Islet precursor cell (in vitro differentiated cells): ENCODE data around the gene PRR36.

Experiments
- DNase-seq: peaks from one replicate; pipeline ENCODE4 v3.0.0-alpha.2; 2018

PRR36 gene

DNA sequence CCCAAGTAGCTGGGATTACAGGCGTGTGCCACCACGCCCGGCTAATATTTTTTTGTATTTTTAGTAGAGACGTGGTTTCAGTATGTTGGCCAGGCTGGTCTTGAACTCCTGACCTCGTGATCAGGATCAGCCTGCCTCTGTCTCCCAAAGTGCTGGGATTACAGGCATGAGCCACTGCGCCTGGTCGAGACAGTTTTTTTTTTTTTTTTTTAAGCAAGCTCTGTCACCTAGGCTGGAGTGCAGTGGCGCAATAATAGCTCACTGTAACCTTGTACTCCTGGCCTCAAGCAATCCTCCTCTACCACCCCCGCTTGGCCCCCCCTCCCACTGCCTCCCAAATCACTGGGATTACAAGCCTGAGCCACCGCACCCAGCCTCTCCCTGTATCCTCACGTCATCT is 23.1 kb upstream of the PRR36 start:
- no peak for DNase-seq

DNA sequence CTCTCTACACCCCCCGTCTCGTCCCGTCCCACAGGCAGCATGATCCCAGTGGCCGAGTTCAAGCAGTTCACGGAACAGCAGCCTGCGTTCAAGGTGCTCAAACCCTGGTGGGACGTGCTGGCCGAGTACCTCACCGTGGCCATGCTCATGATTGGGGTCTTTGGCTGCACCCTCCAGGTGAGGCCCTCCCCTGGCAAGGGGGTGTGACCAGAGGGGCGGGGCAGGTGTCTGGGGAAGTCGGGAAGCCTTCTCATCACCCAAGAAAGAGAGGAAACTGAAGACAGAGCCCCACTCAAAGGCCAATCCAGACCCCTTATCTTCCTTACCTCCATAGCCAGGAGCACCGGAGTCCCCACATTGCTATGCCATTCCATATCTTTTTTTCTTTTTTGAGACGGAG is 21.4 kb upstream of the PRR36 start:
- DNase-seq = no peak

DNA sequence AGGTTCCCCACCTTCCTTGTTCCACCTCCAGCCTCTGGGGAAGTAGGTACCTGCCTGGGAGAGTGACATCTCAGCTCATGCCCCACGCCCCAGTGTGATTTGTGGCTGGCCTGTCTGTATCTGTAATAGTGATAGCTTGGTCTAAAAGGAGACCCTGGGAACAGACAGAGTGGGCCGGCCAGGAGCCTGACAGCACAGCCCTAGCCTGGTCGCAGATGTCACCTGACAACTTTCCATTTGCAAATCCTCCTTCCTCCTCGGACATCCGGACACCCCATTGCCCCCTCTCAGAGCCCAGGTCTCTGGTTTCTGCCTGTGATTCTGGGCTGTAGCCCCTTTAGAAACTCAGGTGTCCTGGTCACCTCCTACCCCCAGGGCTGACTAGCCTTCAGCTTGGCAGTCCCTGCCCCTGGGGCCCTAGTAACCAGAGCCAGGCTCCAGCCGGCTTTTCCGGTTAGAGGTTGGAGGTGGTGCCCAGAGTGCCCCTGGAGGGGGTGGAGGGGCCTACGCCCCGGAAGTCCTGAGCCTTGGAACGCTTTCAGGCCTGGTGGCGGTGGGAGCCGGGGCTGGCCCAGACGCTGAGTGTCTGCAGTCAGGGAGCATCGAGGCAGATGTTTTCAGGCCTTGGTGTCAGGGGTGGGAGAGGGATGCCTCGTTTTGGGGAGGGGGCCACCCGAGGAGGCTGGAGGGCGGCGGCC is 20.6 kb upstream of the PRR36 start:
- peak; percentile 64 for DNase-seq

DNA sequence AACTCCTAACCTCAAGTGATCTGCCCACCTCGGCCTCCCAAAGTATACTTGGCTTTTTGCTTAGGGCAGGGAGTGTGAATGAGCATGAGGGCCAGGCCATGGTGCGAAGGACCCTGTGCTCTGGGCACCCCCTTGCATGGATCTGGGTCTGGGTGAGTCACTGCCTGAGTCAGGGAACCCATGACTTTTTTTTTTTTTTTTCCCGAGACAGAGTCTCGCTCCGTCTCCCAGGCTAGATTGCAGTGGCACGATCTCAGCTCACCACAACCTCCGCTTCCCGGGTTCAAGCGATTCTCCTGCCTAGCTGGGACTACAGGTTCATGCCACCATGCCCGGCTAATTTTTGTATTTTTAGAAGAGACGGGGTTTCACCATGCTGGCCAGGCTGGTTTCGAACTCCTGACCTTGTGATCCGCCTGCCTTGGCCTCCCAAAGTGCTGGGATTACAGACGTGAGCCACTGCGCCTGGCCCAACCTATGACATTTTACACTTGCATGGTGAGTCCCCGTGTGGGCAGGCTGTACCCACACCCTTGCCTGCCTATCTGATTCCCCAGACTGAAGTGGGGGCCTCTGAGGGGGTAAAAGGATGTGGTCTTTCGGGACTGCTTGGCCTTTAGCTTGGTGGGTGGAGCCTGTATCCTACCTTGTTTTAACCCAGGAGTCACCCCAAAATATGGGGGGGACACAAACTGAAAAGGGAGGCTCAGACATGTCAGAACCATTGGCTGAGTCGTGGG is 19.3 kb upstream of the PRR36 start:
- DNase-seq = peak; percentile 66

DNA sequence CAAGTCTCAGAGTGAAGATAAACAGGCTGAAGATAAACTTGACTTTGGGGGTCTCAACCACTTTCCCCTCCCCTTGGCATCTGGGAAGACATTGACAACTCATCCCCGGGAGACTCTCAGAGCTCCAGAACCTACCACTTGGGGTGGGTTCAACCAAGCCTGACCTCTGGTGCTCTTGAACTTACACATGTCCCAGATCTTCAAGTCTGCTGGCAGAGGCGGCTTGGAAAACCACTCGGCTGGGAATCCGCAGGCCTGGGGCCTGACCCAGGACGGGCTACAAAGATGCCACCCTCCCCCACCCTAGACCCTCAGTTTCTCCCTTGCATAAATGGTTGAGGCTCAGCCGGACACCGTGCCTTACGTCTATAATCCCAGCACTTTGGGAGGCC is 14.6 kb upstream of the PRR36 start:
- DNase-seq = peak; percentile 51

DNA sequence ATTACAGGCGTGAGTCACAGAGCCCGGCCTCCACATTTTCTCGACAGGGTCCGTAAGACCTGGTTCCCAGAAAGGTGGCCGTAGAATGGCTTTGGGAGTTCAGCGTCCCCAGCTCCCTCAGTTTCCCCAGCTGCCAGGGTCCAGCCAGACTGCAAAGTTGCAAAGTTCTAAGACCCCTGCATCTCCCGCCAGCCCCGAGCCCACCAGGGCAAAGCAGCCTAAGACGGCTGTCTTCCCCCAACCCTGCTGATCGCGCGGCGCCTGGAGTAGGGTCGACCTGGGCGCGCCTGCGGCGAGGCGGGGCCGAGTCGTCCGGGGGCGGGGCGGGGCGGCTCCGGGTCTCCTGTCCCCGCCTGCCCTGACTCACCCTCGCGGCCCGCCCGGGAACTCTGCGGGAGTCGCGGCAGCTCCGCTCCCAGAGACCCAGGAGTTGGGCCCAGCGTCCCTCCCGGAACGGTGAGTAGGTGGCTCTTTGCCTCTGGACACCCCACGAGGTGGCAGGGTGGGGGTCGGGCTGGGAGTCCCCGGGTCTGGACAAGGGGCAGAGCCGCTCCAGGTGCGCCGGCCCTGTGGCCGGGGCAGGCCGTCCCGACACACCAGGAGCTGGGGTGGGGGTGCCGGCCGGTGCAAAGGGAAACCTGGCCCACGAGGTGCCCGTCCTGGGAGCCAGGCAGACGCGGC is 14.1 kb upstream of the PRR36 start, which contains the start of gene LRRC8E:
TSS of gene LRRC8E (plus strand) at position 366 of the 681 bp plus-strand sequence. CDS start 7,094 bp downstream, outside the sequence.
- peak; percentile 94 for DNase-seq

DNA sequence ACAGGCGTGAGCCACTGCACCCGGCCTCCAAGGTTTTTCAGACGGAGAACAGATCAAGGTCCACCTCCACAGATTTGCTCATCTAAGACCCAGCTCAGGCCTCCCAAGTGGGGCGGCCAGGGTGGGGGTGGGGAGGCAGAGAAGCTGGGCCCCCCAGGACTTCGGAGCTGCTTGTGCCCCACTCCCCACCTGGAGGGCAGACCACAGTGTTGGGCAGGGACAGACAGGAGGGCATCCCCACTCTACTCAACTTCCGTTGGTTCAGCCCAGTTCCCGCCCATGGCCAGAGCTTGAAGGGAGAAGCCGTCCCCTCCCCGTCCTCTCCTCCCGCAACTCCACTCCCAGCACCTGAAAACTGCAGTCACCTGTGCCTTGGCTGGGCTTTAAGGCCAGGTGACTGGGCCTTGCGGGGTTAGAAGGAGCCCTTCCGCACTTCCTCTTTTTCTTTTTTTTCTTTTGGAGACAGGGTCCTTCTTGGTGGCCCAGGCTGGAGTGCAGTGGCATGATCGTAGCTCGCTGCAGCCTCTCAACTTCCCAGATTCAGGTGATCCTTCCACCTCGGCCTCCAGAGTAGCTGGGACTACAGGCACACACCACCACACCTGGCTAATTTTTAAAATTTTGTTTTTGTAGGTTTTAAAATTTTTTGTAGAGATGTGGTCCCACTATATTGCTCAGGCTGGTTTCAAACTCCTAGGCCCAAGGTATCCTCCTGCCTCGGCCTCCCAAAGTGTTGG is 13.4 kb upstream of the PRR36 start:
- no peak for DNase-seq

DNA sequence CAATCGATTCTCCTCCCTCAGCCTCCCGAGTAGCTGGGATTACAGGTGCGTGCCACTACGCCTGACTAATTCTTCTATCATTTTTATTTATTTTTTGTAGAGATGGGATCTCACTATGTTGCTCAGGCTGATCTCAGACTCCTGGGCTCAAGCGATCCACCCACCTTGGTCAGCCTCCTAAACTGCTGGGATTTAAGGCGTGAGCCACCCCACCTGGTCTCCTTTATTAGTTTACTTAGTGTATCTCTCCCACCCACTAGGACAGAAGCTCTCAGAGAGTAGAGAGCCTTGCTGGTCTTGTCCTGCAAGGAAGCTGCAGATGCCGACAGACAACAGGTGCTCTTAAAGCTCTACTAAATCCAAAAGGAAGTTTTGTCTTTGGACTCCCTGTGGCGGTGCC is 11.6 kb upstream of the PRR36 start:
- no peak for DNase-seq

DNA sequence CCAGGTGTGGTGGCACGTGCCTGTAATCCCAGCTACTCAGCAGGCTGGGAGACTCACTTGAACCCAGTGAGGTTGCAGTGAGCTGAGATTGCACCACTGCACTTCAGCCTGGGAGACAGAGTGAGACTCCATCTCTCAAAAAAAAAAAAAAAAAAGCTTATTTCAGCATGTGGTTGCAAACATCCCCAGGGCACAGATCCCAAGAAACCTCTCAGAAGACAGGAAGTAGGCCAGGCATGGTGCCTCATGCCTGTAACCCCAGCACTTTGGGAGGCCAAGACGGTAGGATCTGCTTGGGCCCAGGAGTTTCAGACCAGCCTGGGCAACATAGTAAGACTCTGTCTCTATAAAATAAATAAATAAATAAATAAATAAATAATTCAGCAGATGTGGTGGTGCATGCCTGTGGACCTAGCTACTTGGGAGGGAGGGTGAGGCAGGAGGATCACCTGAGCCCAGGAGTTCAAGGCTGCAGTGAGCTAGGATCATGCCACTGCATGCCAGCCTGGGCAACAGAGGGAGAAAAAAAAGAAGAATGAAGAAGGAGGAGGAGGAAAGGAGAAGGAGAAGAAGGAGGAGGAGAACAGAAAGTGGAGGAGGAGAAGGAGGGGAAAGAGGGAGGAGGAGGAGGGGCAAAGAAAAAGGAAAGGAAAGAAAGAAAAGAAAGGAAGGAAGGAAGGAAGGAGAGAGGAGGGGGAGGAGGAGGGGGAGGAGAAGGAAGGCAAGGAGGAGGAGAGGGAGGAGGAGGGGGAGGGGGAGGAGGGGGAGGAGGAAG is 9.8 kb upstream of the PRR36 start:
- DNase-seq = peak; percentile 50

DNA sequence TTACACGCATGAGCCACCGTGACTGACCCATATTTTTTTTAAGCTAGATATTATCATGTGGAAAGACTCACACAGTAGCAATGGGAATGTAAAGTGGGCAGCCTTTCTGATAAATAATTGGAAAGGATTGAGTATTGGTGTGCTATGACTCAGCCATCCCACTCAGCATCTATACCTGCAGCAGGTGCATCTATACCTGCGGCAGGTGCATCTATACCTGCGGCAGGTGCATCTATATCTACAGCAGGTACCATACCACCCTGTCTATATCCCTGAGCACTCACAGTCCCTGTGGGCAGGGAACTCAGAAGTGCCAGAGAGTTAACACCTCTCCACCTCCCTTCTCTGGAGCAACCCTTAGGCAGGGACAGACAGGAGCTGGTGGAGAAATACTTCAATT is 8.9 kb upstream of the PRR36 start:
- DNase-seq = no peak

DNA sequence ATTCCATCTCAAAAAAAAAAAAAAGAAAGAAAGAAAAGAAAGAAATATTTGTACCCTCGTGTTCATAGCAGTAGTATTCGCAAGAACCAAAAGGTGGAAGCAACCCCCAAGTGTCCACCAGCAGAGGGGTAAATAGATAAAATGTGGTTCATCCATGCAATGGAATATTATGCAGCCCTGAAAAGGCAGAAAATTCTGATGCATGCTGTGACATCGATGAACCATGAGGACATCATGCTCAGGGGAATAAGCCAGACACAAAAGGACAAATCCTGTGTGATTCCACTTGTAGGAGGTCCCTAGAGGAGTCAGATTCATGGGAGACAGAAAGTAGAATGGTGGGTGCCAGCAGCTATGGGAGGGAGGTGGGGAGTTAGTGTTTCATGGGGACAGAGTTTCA is 7.7 kb upstream of the PRR36 start:
- DNase-seq = no peak

DNA sequence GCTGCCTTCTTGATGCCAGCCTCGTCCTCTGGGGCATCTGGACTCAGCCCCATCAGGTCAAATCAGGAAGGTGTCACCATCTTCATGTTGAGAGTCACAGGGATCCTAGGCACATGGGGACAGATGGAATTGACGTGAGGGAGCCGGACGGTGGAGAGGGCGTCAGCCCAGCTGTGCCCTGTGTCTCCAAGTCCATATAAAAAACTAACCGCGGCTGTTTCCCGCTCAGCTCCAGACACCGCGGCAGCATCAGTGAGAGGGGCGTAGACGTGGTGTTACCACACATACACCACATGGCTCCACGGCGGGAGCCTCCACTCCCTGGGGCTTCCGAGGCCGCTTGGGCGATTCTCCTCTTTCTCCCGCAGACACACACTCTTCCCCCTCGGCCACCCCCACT is 5.6 kb upstream of the PRR36 start:
- no peak for DNase-seq

DNA sequence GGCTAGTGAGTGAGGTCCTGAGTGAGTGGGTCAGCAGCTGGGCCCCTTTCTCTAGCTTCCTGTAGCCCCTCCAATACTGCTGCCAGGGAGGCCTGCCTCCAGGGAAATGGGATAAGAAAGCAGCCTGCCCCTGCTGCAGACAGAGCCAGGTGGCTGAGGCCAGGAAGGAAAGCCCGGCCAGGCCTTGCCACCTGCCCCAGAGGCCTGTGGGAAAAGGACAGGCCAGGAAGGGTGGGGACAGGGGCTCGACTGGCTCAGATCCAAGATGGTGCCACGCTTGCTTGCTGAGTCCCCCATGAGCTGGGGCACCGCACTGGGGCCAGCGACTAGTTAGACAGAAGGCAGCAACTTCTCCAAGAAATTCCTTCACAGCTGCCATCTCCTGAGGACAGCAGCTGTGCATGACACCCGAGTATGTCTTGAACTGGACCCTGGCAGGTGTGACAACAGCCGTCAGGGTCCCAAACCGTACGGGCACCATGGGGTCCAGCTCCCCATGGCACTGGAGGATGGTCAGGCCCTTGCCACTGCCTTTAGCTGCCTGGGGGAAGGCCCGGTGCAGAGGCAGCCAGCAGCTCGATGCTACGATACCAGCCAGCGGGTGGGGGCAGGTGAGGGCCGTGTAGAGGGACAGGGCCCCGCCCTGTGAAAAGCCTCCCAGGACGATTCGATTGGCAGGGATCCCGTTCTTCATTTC is 5.1 kb upstream of the PRR36 start:
- no peak for DNase-seq

DNA sequence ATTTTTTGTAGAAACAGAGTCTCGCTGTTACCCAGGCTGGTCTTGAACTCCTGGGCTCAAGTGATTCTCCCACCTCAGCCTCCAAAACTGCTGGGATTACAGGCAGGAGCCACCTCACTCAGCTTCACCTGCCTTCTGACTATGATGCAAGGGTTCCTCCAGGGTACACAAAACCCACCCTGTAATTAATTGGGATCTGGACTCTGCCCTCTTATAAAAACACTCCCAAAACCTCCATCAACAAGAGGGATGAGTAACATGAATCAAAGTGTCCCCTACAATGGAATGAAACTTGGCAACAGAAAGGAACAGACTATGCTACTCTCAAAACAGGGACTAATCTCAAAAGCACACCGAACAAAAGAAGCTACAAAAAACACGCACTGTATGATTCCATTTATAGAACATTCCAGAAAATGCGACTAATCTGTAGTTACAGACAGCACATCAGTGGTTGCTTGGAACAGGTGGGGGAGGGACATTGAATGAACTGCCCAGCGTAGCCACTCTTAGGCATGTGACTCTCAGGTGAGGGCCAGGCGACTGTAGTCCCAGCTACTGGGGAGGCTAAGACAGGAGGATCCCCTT is 3.2 kb upstream of the PRR36 start:
- DNase-seq = no peak

DNA sequence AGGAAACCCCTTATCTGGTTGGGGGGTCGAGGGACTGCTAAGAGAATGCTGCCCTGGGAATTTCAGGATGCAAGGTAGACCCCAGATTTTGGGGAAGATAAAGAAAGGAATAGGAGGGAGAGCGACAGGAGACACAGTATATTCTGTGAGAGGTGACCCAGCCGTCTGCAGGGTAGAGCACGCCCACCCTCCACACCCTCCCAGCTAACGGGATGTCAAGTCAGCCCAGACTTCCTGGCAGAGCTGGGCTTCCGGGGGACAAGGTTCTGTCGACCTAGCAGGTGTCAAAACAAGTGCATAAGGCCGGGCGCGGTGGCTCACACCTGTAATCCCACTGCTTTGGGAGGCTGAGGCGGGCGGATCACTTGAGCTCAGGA is 695 bp upstream of the PRR36 start:
- DNase-seq = no peak

DNA sequence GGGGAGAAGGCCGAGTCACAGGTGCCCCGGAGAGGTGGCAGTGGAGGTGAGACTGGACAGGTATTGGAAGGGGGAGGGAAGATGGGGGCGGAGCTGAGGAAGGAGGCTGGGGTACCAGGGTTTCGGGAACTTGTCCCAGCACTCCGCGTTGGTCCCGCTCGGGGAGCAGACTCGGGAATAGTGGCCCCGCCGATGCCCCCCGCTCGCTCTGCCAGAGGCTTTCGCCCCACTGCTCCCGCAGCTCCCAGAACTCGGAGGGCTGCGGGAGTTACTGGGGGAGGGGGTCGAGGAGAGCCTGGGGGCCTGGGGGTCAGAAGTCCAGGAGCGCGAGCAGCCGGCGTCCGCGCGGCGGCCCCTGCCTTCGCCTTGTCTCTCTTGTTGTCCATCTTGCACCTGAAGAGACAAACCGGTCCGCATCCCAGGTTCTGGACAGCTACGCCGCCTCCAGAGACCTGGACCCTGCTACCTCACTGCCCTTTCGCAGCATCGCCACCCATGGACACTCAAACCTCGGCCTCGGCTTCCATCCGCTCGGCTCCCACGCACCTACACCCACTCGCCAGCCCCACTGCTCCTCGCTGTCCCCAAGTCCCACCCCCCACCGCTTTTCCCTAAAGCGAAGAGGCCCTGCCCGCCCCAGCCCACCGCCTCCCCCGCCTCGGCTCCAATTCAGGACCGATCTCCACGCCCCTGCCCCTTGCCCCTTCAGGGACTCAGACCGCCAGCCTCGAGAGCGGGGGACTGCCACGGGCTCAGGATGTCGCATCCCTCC is 700 bp downstream of the PRR36 start:
- no peak for DNase-seq

DNA sequence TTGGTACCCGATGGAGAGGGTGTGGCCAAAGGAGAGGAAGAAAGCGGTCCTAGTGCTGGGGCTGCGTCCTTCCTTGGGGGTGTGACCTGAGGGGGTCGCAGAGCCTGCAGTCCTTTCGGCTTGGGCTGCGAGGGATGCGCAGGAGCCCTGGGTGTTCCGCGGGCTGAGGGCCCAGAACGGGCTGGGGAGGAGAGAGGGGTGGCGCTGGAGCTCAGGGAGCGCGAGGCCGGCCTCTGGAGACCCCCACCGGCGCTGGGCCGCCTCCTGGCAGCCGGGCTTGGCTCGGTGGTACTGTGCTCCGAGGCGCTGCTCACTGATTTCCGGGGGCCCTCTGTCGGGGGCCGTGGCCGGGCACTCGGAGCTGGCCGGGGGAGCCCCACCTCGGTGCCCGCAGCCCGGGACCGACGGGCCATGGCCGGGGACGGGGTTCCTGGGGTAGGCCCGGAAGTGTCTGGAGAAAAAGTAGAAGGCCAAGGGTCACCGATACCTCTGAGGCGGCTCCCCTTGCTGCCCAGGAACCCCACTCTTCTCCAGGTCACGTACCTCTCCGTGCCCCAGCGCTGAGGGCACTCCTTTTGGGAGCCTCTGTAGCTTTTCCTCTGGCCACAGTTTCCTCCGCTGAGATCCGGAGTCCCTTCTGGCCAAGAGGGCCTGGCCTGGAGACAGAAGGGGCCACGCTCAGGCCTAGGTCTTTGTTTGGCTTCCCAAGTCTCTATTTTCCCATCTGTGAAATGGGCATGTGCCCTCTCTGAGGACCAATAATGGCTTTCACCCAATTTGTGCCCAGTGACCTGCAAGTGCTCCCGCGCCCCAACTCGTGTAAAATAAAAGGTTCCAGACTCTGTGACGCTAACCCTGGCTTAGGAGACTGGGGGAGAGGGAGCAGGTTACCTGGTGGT is 1.6 kb downstream of the PRR36 start:
- DNase-seq = no peak

DNA sequence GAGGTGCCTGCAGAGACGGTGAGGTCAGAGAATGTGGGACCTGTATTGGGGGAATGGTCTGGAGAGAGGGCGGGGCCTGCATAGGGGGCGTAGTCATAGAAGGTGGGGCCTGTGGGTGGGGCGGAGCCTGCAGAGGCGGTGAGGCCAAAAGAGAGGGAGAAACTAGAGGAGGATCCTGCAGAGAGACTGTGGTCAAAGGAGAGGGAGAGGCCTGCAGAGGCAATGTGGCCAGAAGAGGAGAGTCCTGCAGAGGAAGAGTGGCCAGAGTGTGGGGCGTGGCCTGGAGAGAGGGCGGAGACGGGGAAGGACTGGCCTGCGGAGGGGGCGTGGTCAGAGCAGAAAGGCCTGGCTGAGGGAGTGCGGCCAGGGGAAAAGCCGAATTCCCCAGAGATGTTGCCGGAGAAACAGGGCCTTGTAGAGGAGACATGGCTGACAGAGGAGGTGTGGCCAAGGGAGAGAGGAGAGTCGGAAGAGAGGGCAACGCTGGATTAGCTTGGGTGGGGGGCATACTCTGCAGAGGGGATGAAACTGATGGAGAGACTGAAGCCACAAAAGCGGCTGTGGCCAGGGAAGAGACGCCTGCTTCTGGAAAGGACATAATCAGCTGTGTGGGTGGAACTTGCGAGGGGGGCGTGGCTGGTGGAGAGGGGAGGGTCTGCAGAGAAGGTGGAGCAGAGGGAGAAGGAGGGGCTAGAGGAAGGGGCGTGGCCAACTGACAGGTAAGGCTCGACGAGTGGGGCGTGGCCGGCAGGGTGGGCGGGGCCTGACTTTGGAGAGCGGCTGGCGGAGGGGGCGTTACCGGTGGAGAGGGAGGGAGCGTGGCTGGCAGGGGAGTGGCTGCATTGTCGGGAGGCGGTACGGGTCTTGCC is 2.5 kb downstream of the PRR36 start:
- peak; percentile 99 for DNase-seq
